CMK (cell line): ENCODE results near the gene TAS2R10.
"Not testable (repeated sequence)": the region's sequence is repeated elsewhere in the genome, so short reads cannot be mapped to it uniquely, and the experiment has no call there.

Source experiments
- DNase-seq: peaks from one replicate; pipeline ENCODE4 v3.0.0-alpha.2; 2010; ENCODE audit warnings: low read depth

TAS2R10 gene

DNA sequence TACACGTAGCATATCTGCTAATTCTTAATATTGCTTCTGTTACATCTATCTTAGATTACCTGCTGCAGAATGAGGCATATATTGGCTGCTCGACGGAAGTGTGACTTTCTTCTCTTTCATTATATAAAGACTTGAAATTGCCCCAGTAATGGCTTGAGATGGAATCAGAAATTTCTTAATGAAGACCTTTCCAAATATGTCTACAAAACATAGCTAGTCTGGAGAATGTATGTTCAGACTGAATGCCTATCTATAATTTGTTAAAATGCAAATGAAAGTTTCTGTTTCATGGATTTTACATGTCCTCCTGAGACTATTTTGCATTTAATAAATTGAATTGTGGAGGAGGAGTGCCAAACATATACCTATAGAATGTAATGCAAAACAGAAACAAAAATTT lies at the start of gene TAS2R10:
Gene TAS2R10, minus strand, starts transcription at position 101 of the 400 bp plus-strand sequence. Its CDS starts 89 bp downstream, at position 12.
- DNase-seq: no peak

DNA sequence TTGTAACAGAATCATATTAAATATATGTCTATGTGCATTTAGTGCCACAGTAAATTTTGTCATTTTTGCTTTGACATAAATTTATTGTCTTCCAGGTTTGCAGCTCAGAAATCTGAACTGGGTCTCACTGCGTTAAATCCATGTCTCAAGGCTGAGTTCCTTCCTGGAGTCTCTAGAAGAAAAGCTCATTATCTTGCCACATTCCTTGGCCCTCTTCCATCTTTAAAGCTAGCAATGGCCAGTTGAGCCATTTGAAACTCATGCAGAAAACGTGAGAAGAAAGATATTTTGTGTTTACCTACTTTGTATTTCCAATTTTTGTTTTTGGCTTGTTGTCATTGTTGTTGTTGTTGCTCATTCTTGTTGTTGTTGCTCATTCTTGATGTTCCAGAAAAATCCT lies 47.2 kb upstream of the TAS2R10 start:
- DNase-seq: no peak

DNA sequence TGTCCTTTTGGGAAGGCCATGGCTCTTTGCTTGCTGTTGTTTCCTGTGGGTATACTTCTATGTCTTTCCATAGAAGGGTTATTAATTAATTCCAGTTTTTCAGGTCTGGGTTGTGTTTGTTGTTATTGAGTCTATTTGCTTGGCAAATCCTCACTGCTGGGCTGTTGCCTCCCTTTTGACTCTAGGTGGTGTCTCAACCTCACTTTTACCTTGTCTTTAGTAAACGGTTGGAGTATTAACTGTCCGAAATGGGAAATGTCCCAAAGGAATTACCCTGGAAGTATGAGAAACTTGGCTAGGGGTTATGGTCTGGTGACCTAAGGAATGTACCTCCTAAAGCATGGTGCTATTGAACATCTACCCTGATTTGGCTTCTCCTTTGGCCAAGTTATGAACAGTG lies 41.2 kb upstream of the TAS2R10 start:
- no peak for DNase-seq

DNA sequence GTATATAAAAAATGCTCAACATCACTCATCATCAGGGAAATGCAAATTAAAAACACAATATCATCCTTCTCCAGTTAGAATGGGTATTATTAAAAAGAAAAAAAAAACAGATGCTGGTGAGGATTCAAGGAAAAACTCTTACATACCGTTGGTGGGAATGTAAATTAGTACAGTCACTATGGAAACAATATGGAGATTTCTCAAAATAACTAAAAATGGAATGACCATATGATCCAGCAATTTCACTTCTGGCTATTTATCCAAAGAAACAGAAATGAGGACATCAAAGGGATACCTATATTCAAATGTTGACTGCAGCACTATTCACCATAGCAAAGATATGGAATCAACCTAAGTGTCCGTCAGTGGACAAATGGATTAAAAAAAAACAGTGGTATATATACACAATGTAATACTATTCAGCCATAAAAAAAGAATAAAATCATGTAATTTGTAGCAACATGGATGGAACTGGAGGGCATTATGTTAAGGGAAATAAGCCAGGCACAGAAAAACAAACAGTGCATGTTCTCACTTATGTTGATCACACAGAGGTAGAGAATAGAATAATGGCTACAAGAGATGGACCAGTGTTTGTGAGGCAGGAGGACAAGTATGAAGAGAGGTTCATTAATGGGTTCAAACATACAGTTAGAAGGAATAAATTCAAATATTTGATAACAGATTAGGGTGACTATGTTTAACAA lies 37.5 kb upstream of the TAS2R10 start:
- no peak for DNase-seq

DNA sequence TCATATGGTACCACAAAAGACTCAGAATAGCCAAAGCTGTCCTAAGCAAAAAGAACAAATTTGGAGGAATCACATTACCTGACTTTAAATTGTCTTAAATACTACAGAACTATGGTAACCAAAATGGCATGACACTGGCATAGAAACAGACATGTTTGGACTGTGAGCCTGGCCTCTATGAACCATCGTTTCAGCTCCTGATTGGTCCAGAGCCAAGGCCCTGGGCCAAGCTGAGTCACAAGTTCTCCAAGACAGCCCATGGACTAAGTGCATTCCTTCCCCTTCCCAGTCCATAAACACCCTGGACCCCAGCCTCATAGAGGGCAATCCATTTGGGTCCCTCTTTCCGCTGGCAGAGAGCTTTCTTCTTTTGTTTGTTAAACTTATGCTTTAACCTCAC lies 35.2 kb upstream of the TAS2R10 start:
- DNase-seq: no peak

- DNase-seq: no peak
Observed at GRCh38 chr12:10855807-10856206, 29.6 kb upstream of the TAS2R10 start.

DNA sequence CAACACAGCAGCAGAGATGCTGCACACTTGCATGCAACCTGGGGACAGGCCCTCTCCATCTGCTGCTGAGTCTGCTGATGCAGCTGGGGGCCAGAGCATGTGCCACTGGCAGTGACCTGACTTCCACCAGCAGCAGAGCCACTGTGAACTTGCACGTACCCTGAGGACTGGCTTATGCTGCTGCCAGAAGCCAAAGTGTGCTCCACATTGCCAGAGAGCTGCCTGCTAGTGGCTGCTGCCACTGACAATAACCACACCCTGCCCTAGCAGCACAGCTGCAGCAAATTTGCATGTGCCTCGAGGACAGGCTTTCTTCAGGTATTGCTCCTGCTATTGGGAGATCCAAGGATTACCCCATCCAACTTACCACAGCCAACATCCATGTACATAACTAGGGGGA lies 27.6 kb upstream of the TAS2R10 start:
- no peak for DNase-seq

DNA sequence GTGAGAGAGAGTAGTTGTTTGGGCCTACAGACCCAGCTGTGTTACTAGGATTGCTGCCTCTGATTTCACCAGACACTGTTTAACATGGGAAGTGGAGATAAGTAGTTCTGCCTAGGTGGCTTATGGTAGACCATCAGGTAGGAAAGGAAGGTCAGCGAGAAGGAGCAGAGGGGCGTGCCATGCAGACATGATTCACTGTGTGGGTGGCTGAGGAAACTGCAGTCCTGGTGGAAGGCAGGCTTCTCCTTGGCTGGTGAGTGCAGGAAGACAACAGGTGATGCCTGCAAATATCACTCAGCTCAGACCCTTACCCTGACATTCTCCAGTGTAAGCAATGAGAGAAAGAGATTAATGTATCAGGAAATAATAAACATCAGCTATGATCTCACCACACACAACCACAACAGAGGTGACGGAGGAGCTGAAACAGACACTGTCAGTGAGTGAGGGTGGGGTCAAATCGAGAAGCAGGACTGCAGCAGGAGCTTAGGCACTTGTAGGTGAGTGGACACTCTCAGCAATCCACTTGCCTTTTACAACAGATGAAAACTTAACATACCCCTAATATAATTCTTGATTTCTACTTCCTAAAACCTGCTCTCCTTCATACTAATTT lies 25.2 kb upstream of the TAS2R10 start:
- no peak for DNase-seq

DNA sequence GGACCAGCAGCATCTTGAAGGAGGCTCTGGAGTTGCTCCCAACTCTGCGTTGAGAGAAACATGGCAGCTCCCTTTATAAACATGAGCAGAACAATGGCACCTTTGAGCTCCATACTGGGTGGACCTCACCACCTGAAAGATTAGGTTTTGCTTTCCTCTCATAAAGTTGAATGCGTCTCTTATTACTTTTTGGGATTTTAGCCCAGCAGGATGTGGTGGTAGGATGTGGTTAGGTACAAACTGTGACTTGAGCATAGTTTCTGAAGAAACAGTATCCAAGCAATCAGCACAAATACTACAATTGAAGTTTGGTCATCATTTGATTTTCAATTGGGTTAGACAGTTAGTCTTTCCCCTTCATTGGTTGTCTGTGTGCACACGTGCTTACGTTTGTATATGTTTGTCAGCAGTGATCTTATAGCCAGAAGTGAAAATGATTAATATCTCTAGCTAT lies 23.3 kb upstream of the TAS2R10 start, which contains the start of gene PRR4:
Gene PRR4, minus strand, starts transcription at position 51 of the 454 bp plus-strand sequence. Its CDS starts 38 bp downstream, at position 13.
- DNase-seq: no peak

DNA sequence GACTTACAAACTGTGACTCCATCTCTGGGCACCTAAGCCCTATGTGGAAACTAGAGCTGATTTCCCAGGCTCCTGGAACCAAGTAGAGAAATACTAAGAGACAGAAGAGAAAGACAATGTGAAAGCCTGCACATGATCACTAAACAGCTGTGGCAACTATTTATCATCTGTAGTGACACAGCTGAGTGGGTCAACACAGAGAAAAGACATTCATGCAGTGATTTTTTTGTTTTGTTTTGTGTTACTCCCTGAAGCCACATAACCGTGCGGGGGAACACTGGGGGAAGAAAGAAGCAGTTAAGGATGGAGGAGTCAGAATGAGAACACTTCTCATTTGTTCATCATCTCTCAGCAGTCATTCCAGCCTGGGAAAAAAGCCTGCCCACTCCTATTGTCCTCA lies 21.6 kb upstream of the TAS2R10 start:
- DNase-seq: no peak

GRCh38 chr12:10842862-10843261 lies 16.7 kb upstream of the TAS2R10 start:
- no peak for DNase-seq

DNA sequence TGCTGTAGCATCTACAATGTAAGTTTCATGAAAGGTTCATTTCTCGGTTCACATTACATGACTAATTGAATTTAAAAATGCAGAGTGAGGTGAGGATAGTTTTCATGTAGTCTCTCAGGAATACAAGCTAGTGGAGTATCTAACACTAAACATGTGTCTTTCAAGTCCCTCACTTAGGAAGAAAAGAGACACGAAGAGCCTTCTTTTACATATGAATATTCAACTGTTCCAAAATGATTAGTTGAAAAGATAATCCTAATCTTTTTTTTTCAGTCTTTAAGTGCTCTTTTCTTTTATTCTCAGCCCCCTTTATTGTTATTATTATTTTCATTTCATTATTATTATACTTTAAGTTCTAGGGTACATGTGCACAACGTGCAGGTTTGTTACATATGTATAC lies 12.3 kb upstream of the TAS2R10 start:
- DNase-seq: no peak

DNA sequence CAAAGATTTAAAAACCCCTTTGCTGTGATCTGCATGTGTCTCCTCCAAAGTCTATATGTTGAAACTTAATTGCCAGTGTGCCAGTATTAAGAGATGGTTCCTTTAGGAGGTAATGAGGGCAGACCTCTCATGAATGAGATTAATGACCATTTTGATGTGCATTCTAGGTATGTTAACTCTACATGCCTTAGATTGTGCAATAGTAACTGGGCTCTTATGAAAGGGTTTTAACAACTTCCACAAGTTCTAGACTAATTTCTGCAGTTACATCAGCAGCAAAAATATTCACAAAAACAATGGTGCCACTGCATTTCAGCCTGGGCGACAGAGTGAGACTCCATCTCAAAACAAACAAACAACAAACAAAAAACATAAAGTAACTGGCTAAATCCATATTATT lies 3.8 kb upstream of the TAS2R10 start:
- DNase-seq: no peak

GRCh38 chr12:10824957-10825356 lies 1.2 kb downstream of the TAS2R10 start:
- no peak for DNase-seq

GRCh38 chr12:10811883-10812536 lies 14.1 kb downstream of the TAS2R10 start:
- no peak for DNase-seq

DNA sequence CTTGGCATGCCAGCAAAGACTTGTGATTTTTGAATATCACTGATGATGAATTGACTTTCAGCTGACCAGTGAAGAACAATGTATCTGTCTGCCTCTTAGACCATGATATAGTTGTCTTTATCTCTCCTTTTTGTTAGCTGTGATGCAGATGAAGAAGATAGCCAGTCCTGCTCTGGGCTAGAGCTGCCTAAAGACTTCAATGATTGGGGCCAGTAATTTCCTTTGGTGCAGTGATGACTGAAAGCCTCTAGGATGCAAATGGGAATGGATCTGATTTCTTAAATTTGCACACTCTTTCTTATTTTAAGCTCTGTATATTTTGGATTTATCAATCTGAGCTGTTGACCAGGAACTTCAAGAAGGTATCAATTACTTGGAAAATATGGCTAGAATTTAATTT lies 16.1 kb downstream of the TAS2R10 start, which contains the start of gene TAS2R9:
Gene TAS2R9, minus strand, starts transcription at position 101 of the 400 bp plus-strand sequence. Its CDS starts 93 bp downstream, at position 8.
- no peak for DNase-seq

DNA sequence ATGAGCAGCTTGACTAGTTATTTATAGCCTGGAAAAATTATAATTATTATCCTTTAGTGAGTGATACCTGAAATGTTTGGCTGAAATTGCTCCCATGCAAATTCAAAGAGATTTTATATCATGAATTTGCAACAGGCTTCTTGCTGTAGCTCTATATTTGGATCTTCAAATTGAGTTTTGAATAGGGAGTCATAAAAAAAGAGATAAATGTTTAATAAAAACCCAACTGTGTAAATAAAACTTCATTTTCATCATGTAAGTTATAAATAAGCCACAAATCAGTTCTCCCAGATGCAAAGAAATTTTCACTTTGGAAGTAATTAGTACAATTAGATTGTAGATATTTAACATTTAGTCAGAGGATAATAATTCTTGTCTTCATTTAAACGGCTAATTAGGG lies 19.0 kb downstream of the TAS2R10 start, which contains the start of gene TAS2R8:
Gene TAS2R8, minus strand, starts transcription at position 101 of the 400 bp plus-strand sequence. CDS start 306 bp downstream, outside the sequence.
- DNase-seq: no peak

DNA sequence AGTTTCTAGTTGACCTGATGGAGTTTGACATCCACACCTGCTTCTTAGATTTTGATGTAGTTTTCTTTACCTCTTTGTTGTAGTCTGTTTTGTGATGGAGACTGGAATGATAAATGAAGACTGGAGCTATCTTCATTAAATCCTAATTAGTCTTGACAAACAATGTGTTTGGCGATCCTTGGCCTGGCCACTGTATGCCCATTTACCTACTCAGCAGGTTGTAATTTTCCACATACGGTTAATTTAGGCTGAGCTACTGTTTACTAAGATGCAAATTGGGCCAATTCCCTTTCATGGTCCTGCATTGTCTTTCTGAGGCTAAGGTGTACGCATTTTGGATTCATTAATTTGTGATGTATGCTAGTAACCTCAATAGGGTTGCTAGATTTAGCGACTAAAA lies 23.6 kb downstream of the TAS2R10 start, which contains the start of gene TAS2R7:
Gene TAS2R7, minus strand, starts transcription at position 41 of the 400 bp plus-strand sequence. CDS start 57 bp downstream, outside the sequence.
- no peak for DNase-seq

GRCh38 chr12:10801741-10802140 lies 24.4 kb downstream of the TAS2R10 start:
- DNase-seq: no peak

- DNase-seq: no peak
Observed at GRCh38 chr12:10794222-10794621, 31.9 kb downstream of the TAS2R10 start.

DNA sequence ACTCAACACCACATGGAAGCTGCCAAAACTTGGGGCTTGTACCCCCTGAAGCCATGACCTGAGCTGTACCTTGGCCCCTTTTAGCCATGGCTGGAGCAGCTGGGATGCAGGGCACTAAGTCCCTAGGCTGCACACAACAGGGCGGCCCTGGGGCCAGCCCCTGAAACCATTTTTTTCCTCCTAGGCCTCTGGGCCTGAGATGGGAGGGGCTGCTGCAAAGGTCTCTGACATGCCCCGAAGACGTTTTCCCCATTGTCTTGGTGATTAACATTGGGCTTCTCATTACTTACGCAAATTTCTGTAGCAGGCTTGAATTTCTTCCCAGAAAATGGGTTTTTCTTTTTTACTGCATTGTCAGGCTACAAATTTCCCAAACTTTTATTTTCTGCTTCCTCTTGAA lies 34.4 kb downstream of the TAS2R10 start:
- not testable (repeated sequence) for DNase-seq

- no peak for DNase-seq
Observed at GRCh38 chr12:10783252-10783651, 42.9 kb downstream of the TAS2R10 start.

GRCh38 chr12:10779103-10779502 lies 47.1 kb downstream of the TAS2R10 start:
- no peak for DNase-seq
